Activated CD4-positive, alpha-beta T cell treated with anti-CD3 and anti-CD28 coated beads for 48 hours (primary cell): Measurements from ENCODE around the gene TKT.
"Not testable (repeated sequence)": the region's sequence is repeated elsewhere in the genome, so short reads cannot be mapped to it uniquely, and the experiment has no call there.

Source experiments
- DNase-seq: peaks from one replicate; pipeline ENCODE4 v3.0.0-alpha.2; 2020

Gene TKT, protein sequence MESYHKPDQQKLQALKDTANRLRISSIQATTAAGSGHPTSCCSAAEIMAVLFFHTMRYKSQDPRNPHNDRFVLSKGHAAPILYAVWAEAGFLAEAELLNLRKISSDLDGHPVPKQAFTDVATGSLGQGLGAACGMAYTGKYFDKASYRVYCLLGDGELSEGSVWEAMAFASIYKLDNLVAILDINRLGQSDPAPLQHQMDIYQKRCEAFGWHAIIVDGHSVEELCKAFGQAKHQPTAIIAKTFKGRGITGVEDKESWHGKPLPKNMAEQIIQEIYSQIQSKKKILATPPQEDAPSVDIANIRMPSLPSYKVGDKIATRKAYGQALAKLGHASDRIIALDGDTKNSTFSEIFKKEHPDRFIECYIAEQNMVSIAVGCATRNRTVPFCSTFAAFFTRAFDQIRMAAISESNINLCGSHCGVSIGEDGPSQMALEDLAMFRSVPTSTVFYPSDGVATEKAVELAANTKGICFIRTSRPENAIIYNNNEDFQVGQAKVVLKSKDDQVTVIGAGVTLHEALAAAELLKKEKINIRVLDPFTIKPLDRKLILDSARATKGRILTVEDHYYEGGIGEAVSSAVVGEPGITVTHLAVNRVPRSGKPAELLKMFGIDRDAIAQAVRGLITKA

DNA sequence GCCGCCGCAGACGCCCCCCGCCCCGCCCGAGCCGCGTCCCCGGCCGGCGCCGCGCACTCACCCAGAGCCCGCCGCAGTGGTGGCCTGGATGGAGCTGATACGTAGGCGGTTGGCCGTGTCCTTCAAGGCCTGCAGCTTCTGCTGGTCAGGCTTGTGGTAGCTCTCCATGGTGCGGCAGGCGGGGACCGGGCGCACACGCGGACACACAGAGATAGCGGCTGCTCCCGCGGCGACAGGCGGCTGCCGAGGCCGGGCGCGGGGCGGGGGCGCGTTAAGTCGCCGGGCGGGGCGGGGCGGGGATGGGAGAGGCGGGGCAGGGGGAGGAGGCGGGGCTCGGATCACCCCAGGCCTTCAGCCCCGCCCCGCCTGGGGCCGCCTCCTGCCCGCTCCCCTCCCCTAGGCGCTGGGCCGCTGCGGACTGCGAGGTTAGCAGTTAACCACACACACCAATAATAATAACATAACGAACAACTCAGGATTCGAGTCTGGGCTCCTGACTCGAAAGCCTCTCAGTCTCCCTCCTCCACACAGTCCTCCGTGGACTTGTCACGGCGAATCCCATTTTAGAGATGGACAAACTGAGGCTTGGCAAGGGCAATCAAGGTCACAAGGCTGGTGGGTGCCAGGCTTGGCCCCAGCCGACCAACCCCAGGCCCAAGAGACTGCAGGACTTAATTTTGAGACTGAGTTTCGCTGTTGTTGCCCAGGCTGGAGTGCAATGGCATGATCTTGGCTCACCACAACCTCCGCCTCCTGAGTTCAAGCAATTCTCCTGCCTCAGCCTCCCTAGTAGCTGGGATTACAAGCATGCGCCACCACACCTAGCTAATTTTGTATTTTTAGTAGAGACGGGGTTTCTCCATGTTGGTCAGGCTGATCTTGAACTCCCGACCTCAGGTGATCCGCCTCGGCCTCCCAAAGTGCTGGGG lies at the start of gene TKT:
Gene TKT (minus strand): TSS at position 248 of the 929 bp plus-strand sequence. CDS start 80 bp downstream, at position 168.
- peak; percentile 88 for DNase-seq

DNA sequence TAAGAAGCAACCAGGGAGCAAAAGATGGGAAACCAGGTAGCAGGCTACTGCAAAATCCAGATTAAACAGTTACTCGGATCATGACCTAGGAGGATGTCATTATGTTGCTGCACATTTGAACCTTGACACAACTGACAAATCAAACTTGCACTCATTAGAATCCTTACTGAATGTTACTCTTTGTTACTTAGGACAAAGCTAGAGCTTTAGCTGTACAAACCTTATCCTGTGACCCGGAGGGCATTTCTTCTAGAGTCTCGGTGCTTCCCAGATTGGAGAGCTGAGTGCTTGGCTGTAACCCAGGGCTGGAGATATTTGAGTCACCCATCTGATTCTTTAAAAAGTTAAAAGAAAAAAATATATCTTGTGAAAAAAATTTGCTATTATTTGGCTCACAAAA lies 48.1 kb upstream of the TKT start:
- no peak for DNase-seq

DNA sequence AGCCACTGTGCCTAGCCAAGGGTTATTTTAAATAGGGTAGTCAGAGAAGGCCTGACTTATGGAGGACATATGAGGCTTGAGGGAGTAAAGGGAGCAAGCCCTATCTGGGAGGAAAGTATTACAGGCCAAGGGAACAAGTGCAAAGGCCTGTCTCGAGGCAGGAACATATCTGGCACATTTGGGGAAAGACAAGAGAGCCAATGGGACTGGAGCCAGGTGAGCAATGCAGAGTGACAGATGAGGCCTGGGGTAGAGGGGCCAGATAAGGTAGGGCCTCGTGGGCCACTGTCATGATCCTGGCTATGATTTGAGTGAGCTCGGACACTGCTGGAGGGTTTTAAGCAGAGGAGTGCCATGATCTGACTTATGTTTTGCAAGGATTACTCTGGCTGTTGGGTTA lies 47.7 kb upstream of the TKT start:
- no peak for DNase-seq

DNA sequence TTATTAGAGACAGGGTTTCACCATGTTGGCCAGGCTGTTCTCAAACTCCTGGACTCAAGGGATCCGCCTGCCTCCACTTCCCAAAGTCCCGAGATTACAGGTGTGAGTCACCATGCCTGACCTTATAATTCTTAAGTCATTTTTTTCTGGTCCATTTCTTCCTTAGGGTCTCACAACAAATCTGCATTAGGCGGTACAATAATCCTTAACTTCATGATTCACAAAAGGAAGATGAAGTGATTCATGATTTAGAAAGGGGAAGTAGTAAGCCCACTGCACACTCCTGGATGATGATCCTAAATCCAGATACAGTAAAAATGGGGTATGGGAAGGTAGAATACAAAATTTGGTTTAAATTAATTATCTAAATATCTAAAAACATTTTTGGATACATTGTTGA lies 45.0 kb upstream of the TKT start:
- DNase-seq = no peak

DNA sequence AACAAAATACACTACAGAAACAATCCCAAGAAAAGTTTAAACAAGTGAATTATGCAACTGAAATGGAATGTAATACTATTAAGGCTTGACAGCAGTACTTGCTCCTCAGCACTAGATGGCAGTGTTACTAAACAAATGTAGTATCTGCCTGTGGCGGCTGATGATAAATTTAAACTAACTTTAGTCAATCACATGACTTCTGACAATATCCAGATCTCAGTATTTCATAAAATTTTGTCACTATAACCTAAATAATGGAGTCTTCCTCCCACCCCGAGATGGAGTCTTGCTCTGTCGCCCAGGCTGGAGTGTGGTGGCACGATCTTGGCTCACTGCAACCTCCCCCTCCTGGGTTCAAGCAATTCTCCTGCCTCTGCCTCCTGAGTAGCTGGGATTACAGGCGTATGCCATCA lies 43.8 kb upstream of the TKT start:
- peak; percentile 13 for DNase-seq

DNA sequence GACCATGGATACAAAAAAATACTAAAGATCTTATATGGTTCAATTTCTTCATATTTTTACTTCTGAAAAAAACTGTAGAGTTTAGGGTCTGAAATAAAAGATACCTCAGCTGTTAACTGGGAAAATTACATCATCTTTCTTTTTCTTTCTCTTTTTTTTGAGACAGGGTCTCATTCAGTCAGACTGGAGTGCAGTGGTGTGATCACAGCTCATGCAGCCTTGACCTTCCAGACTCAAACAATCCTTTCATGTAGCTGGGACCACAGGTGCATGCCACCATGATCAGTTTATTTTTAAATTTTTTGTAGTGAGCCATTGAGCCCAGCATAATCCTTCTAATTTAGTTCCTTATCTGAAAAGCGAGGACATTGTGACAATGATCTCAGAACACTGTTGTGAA lies 39.6 kb upstream of the TKT start:
- no peak for DNase-seq

DNA sequence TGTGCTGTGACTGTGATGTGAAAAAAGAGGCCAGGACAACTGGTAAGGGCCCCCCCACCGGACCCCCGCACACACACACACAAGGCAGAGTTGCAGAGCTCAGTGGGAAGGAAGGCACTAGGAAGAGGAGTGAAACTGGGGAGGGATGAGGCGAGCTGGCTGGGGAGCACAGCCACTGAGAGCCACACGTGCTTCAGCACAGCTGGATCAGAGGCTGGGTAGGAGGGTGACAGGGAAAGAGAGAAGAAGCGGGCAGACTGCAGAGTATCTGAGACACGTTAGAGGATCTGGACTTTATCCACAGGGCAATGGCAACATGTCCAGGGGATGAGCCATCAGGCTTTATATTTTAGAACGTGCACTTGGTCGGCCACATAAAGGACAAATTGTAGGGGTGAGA lies 38.0 kb upstream of the TKT start:
- no peak for DNase-seq

DNA sequence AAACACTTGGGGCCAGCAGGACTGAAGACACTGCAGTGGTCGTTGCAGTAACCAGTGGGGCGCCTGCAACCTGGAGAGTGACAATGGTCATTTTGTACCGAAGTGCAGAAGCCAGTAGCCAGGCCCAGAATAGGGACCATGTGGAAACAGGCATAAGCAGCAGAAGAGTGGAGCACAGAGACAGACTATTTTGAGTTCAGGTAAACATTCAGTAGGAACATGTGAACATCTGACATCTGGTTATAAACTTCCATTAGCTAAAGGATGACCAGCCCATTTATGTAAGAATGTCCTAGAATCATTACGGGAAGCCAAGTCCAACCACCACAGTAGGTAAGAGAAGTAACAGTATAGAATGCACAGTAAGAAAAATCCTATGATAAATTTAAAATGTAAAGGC lies 32.4 kb upstream of the TKT start:
- DNase-seq = no peak

DNA sequence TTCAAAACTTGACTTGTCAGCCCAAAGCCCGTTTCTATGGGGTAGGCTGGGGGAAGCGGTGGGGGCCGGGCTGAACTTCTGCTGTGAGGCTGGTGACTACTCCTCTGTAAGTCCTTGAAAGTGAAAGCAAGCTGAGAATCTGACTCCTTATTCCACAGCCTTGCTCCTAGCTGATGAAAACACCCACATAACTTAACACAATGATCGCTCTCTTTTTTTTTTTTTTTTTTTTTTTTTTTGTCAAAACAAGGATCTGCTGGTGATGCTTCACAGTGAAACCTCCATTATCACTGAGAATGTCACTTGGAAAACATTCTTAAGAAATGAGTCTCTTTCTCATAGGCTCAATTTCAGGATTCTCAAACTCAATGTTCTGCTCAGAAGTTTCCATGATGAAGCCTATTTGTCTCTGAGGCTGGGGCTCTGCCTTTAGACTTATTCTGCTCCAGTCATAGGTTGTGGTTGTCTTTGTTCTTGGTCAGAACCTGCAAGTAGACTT lies 31.4 kb upstream of the TKT start:
- peak; percentile 53 for DNase-seq

DNA sequence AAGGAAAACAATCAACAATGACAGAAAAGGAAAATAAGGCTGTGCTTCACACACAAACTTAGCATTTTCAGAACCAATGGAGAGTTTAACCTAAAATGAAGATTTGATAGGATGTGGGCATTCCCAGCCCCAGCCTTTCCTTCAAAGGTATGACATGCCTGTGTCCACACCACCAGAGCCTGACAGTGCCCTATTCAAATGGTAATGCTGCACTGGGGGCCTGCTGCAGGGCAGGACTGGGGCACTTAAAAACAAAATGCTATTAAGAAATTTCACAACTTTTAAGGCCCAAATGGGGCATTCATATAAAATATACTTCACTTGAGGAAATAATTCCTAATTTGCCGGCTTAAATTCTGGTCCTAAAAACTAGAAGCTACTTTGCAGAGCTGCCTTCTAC lies 30.9 kb upstream of the TKT start:
- no peak for DNase-seq

DNA sequence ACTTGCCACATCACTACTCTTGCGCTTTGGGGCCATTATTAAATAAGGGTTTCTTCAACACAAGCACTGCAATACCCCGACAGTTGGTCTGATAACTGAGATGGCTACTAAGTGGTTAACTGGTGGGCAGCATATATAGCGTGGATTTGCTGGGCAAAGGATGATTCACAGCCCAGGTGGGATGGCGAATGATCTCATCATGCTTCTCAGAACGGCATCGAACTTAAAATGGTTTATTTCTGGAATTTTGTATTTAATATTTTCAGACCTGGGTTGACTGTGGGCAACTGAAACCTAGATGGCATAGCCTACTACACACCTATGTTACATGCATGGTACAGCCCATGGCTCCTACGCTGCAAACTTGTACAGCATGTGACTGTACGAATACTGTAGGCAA lies 26.8 kb upstream of the TKT start:
- DNase-seq = no peak

DNA sequence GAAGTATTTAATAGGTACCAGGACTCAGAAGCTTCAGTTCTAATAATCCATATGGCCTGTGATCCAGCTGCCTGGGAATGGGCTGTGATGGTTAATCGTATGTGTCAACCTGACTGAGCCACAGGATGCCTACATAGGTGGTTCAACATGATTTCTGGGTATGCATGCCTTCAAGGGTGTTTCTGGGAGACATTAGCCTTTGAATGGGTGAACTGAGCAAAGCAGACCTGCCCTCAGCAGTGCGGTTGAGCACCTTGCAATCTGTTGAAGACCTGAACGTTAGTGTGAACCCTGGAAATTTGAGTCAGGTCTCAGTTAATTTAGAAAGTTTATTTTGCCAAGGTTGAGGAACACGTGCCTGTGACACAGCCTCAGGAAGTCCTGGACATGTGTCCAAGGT lies 22.8 kb upstream of the TKT start:
- DNase-seq = no peak

DNA sequence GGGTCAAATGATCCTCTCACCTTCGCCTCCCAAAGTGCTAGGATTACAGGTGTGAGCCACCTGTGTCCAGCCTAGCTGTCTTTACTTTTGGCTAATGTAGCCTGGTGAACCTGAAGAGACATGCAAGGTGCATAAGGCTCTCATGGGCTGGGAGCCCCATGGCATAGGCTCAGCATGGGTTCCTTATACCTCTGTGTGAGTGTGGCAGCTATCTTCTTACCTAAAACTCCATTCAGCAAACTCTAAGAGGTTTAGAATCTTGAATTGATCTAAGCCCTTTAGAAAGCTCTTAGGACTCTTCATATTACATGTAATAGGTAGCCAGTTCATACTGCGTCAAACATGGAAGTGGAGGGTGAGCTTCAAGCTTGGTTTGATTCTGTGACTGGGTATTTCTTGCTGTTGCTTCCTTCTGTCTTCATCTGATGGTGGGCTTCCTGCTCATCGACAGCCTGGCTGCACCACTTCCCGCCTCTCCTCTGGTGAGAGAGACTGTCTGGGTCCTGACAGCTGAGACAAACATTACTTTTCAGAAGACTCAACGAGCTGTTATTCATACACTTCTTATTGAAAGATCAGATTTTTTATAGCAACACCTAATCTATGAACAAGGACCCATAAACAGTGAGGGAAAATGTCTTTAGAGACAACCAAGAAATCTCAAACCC lies 19.2 kb upstream of the TKT start:
- no peak for DNase-seq

DNA sequence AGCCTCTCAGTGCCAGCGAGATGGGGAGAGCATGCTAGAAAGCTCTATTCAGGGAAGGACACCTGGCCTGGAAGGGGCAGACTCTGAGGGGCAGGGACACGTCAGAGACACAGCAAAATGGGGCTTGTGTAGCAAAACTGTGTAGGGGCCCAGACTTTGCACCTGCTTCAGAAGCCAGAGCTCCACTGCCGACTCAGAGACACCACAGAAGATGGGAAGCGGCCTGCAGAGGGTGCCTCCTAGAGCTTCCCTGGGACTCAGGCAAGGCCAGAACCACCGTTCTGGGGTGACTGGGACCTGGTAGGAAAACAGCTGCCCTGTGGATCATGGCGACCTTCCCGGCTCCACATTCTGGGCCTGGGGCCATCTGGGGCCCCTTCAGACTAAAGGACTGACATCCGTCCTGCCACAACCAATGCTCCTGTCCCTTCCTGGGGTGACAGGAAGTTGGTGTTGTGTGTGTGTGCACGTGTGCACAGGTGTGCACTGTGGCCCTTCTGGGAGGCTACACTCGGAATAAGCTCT lies 17.4 kb upstream of the TKT start:
- no peak for DNase-seq

DNA sequence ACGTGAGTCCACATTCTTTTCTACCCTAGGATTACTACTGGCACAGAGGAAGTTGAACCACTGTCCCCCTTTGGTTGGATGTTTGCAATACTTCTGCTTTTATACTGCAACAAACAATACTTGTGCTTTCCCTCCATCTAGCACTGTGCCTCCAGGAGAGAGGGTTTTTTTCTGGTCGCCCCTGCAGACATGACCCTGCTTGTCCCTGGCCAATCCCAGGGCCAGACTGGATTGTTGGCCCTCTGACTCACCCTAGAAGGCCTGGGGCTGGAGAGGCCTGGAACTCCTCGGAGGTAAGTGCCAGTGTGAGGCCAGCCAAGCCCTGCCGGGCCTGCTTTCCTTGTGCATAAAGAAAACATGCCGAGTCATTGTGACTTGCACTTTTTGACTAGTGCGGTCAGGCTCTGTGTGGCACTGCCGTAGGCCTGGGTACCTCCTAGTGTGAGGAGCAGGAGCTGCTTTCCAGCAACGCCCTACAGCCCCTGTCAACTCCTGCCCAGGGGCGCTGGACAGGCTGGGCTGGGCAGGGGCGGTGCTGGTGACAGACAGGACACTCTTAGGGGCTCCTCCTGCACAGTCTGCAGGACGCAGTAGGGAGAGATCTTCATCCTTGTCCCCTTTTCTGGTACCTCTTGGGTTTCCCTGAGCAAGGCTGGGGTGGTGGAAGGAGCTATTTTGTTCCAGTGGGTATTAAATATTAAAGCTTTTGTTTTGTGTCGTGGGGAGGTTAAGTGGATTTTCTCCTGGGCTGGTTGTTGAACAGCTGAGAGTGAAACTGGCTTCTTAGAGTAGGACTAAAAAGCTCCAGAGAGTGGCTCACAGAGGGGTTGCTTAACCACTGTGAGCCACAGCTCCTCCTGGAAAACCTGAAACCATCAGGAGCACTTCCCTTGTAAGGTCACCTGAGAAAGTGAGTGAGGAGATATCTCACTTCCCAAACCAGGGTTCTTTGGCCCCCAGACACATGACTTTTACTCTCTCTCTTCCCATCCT lies 14.4 kb upstream of the TKT start:
- peak; percentile 25 for DNase-seq

DNA sequence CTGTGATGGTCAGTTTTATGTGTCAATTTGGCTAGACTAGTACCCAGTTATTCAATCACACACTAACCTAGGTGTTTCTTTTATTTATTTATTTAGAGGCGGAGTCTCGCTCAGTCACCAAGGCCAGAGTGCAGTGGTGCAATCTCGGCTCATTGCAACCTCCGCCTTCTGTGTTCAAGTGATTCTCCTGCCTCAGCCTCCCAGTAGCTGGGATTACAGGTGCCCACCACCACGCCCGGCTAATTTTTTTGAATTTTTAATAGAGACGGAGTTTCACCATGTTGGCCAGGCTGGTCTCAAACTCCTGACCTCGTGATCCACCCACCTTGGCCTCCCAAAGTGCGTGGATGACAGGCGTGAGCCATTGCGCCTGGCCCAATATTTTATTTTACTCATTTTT lies 13.4 kb upstream of the TKT start:
- not testable (repeated sequence) for DNase-seq

DNA sequence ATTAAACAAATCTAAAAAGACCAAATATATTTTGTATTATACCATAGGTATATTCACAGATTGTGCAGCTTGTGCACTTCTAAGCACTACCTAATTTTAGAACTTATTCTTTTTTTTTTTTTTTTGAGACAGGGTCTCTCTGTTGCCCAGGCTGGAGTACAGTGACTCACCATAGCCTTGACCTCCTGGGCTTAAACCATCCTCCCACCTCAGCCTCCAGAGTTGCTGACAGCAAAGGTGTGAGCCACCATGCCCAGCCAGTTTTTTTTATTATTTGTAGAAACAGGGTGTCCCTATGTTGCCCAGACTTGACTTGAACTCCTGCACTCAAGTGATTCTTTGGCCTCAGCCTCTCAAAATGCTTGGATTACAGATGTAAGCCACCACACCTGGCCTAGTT lies 11.9 kb upstream of the TKT start:
- DNase-seq = no peak

DNA sequence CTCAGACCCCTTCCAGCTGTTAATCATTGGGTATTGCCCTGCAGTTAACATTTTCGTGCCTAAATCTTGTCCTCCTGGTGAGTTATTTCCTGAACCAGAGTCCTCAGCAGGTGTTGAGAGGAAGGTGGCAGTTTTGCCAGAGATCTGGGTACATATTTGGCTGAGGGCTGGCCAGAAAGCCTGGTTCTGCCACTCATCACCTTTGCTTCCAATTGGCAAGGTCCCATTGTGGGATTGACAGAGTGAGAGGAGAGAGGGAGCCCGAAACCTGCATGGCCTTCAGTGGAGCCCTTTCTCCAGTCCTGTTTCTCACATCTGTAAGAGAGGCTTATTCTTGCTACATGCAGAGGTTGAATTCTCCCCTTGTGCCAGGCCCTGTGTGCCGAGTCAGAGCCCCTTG lies 8.9 kb upstream of the TKT start:
- no peak for DNase-seq

DNA sequence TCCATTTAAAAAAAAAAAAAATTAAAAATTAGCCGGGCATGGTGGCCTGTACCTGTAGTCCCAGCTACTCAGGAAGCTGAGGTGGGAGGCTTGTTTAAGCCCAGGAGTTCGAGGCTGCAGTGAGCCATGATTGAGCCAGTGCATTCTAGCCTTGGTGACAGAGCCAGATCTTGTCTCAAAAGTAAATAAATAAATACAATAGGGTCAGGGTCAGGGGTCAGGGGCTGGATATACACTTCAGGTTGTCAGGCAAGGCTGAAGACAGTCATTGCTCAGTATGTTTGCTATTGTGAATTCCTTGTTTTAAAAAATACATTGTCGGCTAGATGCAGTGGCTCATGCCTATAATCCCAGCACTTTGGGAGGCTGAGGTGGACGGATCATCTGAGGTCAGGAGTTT lies 8.1 kb upstream of the TKT start:
- DNase-seq = no peak

DNA sequence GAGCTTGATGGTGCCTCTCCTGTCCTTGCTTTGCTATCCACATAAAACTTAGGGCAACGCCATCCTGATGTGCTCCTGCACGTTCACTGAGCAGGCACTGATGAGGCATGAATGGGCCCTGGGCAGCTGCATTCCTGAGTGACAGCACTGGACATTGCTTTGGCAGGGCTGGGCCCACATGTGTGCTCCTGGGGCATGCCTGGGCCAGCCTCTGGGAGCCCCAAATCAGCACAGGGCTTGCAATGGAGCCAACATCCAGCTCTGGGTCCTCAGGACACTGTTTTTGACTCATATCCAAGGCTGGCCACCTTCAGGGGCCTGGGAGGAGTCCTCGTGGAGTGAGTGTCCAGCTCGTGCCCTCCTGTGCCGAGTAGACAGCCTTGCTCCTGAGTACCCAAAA lies 5.9 kb upstream of the TKT start:
- DNase-seq = no peak

DNA sequence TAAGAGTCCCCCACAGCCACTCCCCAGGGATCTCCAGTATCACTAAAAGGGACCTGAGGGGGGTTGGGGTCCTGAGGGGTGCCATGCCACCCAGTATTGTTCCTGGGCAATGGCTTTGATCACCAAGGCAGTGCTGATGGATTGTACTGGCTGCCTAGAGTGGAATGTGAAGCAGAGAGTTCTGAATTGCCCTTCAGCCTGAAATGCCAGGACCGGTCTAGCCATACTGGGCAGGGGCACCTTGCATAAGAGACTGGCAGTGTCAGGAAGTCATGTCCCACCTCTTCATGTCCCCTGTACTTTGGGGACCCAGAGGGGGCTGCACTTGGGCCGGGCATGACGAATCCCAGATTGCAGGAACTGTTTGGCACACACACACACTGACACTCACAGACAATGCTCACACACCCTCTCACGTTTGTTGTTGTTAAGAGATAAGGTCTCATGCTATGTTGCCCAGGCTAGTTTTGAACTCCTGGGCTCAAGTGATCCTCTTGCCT lies 4.5 kb upstream of the TKT start:
- DNase-seq = no peak
